ENCODE measurements around the gene MORN5.

MORN5 gene

GRCh38 chr9:122217640-122218039 is 57.9 kb downstream of the MORN5 start:
- no peak for DNase-seq

GRCh38 chr9:122218071-122218934 is 58.6 kb downstream of the MORN5 start:
- DNase-seq = no peak

- DNase-seq = peak; percentile 58
These were observed 59.5 kb downstream of the MORN5 start for GRCh38 chr9:122218935-122219855.

GRCh38 chr9:122219856-122220672 is 60.4 kb downstream of the MORN5 start:
- no peak for DNase-seq

- DNase-seq = no peak
These were observed 61.0 kb downstream of the MORN5 start for GRCh38 chr9:122220673-122221182.

- DNase-seq = no peak
These were observed 61.6 kb downstream of the MORN5 start for GRCh38 chr9:122221183-122221811.

- no peak for DNase-seq
These were observed 63.1 kb downstream of the MORN5 start for GRCh38 chr9:122222791-122223190.

- no peak for DNase-seq
These were observed 63.7 kb downstream of the MORN5 start for GRCh38 chr9:122223435-122223834.

GRCh38 chr9:122225312-122226141 is 65.8 kb downstream of the MORN5 start:
- DNase-seq = no peak

- no peak for DNase-seq
These were observed 66.5 kb downstream of the MORN5 start for GRCh38 chr9:122226142-122226757.

- no peak for DNase-seq
These were observed 67.3 kb downstream of the MORN5 start for GRCh38 chr9:122226758-122227574.

- no peak for DNase-seq
These were observed 67.8 kb downstream of the MORN5 start for GRCh38 chr9:122227575-122227900.

GRCh38 chr9:122228191-122228567 is 68.5 kb downstream of the MORN5 start:
- no peak for DNase-seq

GRCh38 chr9:122228568-122229484 is 69.1 kb downstream of the MORN5 start, which contains the start of gene LHX6:
Gene LHX6 (minus strand): TSS chr9:122228957. CDS start chr9:122228740, 217 bp downstream.
- no peak for DNase-seq

- no peak for DNase-seq
These were observed 69.8 kb downstream of the MORN5 start for GRCh38 chr9:122229485-122229837.

GRCh38 chr9:122232796-122233306 is 73.1 kb downstream of the MORN5 start:
- DNase-seq = no peak

GRCh38 chr9:122234022-122234748 is 74.5 kb downstream of the MORN5 start:
- DNase-seq = no peak

GRCh38 chr9:122236681-122237080 is 77.0 kb downstream of the MORN5 start:
- DNase-seq = no peak
